Measurements from ENCODE around the gene TMEM242. TPM values are rescaled to one million over a fixed set of nuclear protein-coding genes. Genes with fewer than 3 reads are reported as not detected.

TMEM242 gene
- total RNA-seq, 1 experiment from 2014 or later = 8.7 TPM

DNA sequence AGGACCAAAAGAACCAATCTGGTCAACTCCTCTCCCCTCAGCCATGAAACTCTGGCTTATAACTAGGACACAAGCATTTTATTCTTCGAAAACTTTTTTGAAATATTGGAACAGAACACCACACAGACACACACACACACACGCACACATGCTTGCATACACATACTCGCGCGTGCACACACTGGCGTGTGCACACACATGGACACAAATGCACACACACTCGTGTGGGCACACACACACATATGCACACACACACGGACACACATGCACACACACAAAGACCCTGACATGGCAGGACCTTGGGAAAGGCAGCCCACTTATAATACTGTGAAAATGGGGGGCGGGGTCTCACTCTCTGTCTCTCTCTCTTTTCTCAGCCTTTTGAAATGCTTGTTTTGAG lies 63.9 kb downstream of the TMEM242 start:
- POLR2A ChIA-PET = no interaction called here
- Mint-ChIP-seq H3K4me1 (no peaks in the 10 kb centered on the region), H3K27ac (no peak overlapping the region), H3K27me3 (ENCODE audit: low read depth) (no peaks in the 10 kb centered on the region; the same call in 1 of the 2 replicates), H3K4me3 (no peak overlapping the region), H3K9me3 (no peaks in the 10 kb centered on the region), H3K36me3 (no peaks in the 10 kb centered on the region)
- ATAC-seq = no peak
- DNase-seq (ENCODE audit: low spot score) = no peak
- TF ChIP-seq, protein P1, sequence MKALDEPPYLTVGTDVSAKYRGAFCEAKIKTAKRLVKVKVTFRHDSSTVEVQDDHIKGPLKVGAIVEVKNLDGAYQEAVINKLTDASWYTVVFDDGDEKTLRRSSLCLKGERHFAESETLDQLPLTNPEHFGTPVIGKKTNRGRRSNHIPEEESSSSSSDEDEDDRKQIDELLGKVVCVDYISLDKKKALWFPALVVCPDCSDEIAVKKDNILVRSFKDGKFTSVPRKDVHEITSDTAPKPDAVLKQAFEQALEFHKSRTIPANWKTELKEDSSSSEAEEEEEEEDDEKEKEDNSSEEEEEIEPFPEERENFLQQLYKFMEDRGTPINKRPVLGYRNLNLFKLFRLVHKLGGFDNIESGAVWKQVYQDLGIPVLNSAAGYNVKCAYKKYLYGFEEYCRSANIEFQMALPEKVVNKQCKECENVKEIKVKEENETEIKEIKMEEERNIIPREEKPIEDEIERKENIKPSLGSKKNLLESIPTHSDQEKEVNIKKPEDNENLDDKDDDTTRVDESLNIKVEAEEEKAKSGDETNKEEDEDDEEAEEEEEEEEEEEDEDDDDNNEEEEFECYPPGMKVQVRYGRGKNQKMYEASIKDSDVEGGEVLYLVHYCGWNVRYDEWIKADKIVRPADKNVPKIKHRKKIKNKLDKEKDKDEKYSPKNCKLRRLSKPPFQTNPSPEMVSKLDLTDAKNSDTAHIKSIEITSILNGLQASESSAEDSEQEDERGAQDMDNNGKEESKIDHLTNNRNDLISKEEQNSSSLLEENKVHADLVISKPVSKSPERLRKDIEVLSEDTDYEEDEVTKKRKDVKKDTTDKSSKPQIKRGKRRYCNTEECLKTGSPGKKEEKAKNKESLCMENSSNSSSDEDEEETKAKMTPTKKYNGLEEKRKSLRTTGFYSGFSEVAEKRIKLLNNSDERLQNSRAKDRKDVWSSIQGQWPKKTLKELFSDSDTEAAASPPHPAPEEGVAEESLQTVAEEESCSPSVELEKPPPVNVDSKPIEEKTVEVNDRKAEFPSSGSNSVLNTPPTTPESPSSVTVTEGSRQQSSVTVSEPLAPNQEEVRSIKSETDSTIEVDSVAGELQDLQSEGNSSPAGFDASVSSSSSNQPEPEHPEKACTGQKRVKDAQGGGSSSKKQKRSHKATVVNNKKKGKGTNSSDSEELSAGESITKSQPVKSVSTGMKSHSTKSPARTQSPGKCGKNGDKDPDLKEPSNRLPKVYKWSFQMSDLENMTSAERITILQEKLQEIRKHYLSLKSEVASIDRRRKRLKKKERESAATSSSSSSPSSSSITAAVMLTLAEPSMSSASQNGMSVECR (CRISPR knock-in tag; IDR thresholded peaks at IDR 0.05; ENCODE audit: borderline replicate concordance) = no peak
- TF ChIP-seq SOX15 (CRISPR knock-in tag; IDR thresholded peaks at IDR 0.05) = no peak
- TF ChIP-seq HMGA2 (CRISPR knock-in tag; IDR thresholded peaks at IDR 0.05) = no peak
- TF ChIP-seq MYBL2 (CRISPR knock-in tag; IDR thresholded peaks at IDR 0.05) = no peak
- TF ChIP-seq, protein P2, sequence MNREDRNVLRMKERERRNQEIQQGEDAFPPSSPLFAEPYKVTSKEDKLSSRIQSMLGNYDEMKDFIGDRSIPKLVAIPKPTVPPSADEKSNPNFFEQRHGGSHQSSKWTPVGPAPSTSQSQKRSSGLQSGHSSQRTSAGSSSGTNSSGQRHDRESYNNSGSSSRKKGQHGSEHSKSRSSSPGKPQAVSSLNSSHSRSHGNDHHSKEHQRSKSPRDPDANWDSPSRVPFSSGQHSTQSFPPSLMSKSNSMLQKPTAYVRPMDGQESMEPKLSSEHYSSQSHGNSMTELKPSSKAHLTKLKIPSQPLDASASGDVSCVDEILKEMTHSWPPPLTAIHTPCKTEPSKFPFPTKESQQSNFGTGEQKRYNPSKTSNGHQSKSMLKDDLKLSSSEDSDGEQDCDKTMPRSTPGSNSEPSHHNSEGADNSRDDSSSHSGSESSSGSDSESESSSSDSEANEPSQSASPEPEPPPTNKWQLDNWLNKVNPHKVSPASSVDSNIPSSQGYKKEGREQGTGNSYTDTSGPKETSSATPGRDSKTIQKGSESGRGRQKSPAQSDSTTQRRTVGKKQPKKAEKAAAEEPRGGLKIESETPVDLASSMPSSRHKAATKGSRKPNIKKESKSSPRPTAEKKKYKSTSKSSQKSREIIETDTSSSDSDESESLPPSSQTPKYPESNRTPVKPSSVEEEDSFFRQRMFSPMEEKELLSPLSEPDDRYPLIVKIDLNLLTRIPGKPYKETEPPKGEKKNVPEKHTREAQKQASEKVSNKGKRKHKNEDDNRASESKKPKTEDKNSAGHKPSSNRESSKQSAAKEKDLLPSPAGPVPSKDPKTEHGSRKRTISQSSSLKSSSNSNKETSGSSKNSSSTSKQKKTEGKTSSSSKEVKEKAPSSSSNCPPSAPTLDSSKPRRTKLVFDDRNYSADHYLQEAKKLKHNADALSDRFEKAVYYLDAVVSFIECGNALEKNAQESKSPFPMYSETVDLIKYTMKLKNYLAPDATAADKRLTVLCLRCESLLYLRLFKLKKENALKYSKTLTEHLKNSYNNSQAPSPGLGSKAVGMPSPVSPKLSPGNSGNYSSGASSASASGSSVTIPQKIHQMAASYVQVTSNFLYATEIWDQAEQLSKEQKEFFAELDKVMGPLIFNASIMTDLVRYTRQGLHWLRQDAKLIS (CRISPR knock-in tag; IDR thresholded peaks at IDR 0.05; ENCODE audit: borderline replicate concordance) = no peak
- TF ChIP-seq, protein P3, sequence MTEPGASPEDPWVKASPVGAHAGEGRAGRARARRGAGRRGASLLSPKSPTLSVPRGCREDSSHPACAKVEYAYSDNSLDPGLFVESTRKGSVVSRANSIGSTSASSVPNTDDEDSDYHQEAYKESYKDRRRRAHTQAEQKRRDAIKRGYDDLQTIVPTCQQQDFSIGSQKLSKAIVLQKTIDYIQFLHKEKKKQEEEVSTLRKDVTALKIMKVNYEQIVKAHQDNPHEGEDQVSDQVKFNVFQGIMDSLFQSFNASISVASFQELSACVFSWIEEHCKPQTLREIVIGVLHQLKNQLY (CRISPR knock-in tag; IDR thresholded peaks at IDR 0.05) = no peak
- TF ChIP-seq ELF4 (CRISPR knock-in tag; IDR thresholded peaks at IDR 0.05; ENCODE audit: low read depth) = no peak
- CTCF ChIA-PET = no interaction called here

DNA sequence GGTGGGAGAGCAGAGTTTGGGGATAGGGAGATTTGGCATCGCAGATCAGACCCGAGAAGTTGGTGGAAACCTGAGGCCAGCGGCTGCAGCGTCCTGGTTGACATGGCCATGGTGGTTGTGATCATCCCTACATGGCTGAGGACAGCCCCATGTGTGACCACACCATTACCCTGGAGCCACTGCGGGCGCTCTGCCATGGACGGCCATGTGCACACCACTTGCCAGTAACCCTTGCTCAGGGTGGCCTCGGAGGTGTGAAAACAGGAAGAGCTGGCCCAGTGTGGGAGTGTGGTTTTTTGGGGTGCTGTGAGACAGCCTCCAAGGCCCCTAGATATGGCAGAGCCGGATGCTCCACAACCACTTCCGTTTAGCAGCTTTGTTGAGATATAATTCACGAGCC lies 64.4 kb downstream of the TMEM242 start:
- TF ChIP-seq CREB1 (CRISPR knock-in tag; IDR thresholded peaks at IDR 0.05) (no peak), USF1 (CRISPR knock-in tag; IDR thresholded peaks at IDR 0.05) (no peak), ZNF423 (CRISPR knock-in tag; IDR thresholded peaks at IDR 0.05) (no peak), EMX1 (CRISPR knock-in tag; IDR thresholded peaks at IDR 0.05) (no peak), ZSCAN18 (CRISPR knock-in tag; IDR thresholded peaks at IDR 0.05) (no peak)
- Mint-ChIP-seq H3K4me1 (no peaks in the 10 kb centered on the region), H3K27ac (no peak overlapping the region), H3K4me3 (no peak overlapping the region), H3K36me3 (no peaks in the 10 kb centered on the region), H3K27me3 (ENCODE audit: low read depth) (no peaks in the 10 kb centered on the region; the same call in 1 of the 2 replicates), H3K9me3 (no peaks in the 10 kb centered on the region)
- CTCF ChIA-PET = no interaction called here
- POLR2A ChIA-PET = no interaction called here
- no peak for DNase-seq (ENCODE audit: low spot score)
- no peak for ATAC-seq
